ENCODE results near the gene DMD. TPM values are rescaled to one million over a fixed set of nuclear protein-coding genes. Genes with fewer than 3 reads are reported as not detected.

Gene DMD
- total RNA-seq, 1 donor from 2014 or later = 1.7 TPM

GRCh38 chrX:31713120-31713519 lies 1498.2 kb downstream of the DMD start:
- TF ChIP-seq, protein P1, sequence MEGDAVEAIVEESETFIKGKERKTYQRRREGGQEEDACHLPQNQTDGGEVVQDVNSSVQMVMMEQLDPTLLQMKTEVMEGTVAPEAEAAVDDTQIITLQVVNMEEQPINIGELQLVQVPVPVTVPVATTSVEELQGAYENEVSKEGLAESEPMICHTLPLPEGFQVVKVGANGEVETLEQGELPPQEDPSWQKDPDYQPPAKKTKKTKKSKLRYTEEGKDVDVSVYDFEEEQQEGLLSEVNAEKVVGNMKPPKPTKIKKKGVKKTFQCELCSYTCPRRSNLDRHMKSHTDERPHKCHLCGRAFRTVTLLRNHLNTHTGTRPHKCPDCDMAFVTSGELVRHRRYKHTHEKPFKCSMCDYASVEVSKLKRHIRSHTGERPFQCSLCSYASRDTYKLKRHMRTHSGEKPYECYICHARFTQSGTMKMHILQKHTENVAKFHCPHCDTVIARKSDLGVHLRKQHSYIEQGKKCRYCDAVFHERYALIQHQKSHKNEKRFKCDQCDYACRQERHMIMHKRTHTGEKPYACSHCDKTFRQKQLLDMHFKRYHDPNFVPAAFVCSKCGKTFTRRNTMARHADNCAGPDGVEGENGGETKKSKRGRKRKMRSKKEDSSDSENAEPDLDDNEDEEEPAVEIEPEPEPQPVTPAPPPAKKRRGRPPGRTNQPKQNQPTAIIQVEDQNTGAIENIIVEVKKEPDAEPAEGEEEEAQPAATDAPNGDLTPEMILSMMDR (IDR thresholded peaks at IDR 0.05; ENCODE audit: partially characterized antibody, unreplicated experiment) = no peak

GRCh38 chrX:31711166-31711565 lies 1500.2 kb downstream of the DMD start:
- Mint-ChIP-seq H3K9me3 (ENCODE audit: unreplicated experiment) (no peaks in the 10 kb centered on the region), H3K27ac (ENCODE audit: unreplicated experiment) (no peak overlapping the region), H3K4me3 (ENCODE audit: unreplicated experiment) (no peak overlapping the region), H3K27me3 (ENCODE audit: unreplicated experiment) (no peaks in the 10 kb centered on the region), H3K36me3 (ENCODE audit: unreplicated experiment) (no peaks in the 10 kb centered on the region), H3K4me1 (ENCODE audit: low read depth, unreplicated experiment) (no peaks in the 10 kb centered on the region)
- DNase-seq = no peak
- TF ChIP-seq, protein P1 (IDR thresholded peaks at IDR 0.05; ENCODE audit: partially characterized antibody, unreplicated experiment) = no peak

More at GRCh38 chrX:31713120-31713519, 1498.2 kb downstream of the DMD start:
- Mint-ChIP-seq H3K36me3 (ENCODE audit: unreplicated experiment) (no peaks in the 10 kb centered on the region), H3K9me3 (ENCODE audit: unreplicated experiment) (no peaks in the 10 kb centered on the region), H3K27ac (ENCODE audit: unreplicated experiment) (no peak overlapping the region), H3K4me3 (ENCODE audit: unreplicated experiment) (no peak overlapping the region), H3K4me1 (ENCODE audit: low read depth, unreplicated experiment) (no peaks in the 10 kb centered on the region), H3K27me3 (ENCODE audit: unreplicated experiment) (no peaks in the 10 kb centered on the region)
- no peak for DNase-seq

GRCh38 chrX:31708116-31708515 lies 1503.2 kb downstream of the DMD start:
- TF ChIP-seq, protein P1 (IDR thresholded peaks at IDR 0.05; ENCODE audit: partially characterized antibody, unreplicated experiment) = no peak
- Mint-ChIP-seq H3K27me3 (ENCODE audit: unreplicated experiment) (no peaks in the 10 kb centered on the region), H3K27ac (ENCODE audit: unreplicated experiment) (no peak overlapping the region), H3K36me3 (ENCODE audit: unreplicated experiment) (no peaks in the 10 kb centered on the region), H3K4me3 (ENCODE audit: unreplicated experiment) (no peak overlapping the region), H3K4me1 (ENCODE audit: low read depth, unreplicated experiment) (peaks cover 2% of the 10 kb centered on the region), H3K9me3 (ENCODE audit: unreplicated experiment) (no peaks in the 10 kb centered on the region)
- DNase-seq = no peak

DNA sequence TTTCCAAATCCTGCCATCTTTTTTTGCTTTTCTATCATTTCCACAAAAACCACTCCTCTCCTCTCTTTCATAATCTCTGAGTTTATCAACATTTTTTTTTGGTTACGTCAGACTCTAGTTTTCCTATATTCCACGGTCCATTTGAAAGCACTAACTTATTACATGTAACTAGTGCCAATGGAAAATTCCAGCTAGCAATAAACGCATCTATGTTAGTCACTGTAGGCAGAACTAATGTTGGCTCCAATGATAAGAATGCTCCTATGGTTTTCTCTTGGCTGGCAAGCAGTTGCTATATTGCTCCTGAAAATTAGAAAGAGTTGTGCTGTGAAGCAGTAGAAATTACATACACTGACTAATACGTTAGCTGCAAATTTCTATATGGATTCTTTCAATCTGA lies 1504.9 kb downstream of the DMD start:
- no peak for DNase-seq
- Mint-ChIP-seq H3K9me3 (ENCODE audit: unreplicated experiment) (no peaks in the 10 kb centered on the region), H3K4me1 (ENCODE audit: low read depth, unreplicated experiment) (peaks cover 7% of the 10 kb centered on the region), H3K4me3 (ENCODE audit: unreplicated experiment) (no peak overlapping the region), H3K36me3 (ENCODE audit: unreplicated experiment) (no peaks in the 10 kb centered on the region), H3K27me3 (ENCODE audit: unreplicated experiment) (no peaks in the 10 kb centered on the region), H3K27ac (ENCODE audit: unreplicated experiment) (no peak overlapping the region)
- TF ChIP-seq, protein P1 (IDR thresholded peaks at IDR 0.05; ENCODE audit: partially characterized antibody, unreplicated experiment) = no peak

- TF ChIP-seq, protein P1 (IDR thresholded peaks at IDR 0.05; ENCODE audit: partially characterized antibody, unreplicated experiment) = no peak
- Mint-ChIP-seq H3K27ac (ENCODE audit: unreplicated experiment) (no peak overlapping the region), H3K4me3 (ENCODE audit: unreplicated experiment) (no peak overlapping the region), H3K36me3 (ENCODE audit: unreplicated experiment) (no peaks in the 10 kb centered on the region), H3K4me1 (ENCODE audit: low read depth, unreplicated experiment) (peaks cover 7% of the 10 kb centered on the region), H3K27me3 (ENCODE audit: unreplicated experiment) (no peaks in the 10 kb centered on the region), H3K9me3 (ENCODE audit: unreplicated experiment) (no peaks in the 10 kb centered on the region)
- DNase-seq = no peak
Measured at GRCh38 chrX:31705816-31706215, 1505.5 kb downstream of the DMD start.
